Erythroblast (primary cell): Measurements from ENCODE around the gene CD38.

Experiments used
- GATA1 ChIP-seq: IDR thresholded peaks from 2 replicates; pipeline ENCODE4 v1.6.1; 2011; ENCODE audit warnings: low read depth, mild to moderate bottlenecking, control low read depth, low read length, moderate library complexity
- POLR2A ChIP-seq: IDR thresholded peaks from 2 replicates; pipeline ENCODE4 v1.6.1; 2011; ENCODE audit warnings: mild to moderate bottlenecking, low read length

DNA sequence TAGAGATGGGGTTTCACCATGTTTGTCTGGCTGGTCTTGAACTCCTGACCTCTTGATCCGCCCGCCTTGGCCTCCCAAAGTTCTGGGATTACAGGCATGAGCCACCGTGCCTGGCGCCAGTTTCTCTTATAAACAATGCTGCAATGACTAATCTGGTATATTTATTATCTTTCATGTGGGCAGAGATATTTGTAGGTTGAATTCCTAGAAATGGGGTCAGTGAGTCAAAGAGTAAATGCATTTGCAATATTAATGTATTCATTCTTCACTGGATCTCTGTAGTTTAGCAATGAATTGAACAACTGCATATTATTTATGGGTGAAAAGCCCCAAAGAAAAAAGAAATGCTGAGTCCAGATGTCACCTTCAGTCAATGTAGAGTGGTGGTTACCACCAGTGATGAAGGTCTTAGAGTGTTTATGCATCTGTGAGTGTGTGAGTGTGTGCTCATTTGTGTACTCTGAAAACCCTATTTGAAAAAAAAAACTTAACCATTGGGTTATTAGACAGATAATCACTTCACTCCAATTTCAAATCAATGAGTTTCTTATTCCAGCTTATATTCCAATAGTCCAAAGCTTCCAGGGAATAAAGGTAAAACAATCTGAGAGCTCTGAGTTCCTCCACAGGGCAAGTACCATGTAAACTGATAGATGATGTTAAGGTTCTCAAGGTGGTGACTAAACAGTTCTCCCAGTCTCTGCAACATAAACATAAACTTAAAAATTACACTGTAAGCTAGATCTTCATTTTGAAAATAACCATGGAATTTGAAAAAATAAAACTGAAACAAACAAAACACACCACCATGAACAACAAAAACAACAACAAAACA is 22.6 kb upstream of the CD38 start:
- TF ChIP-seq POLR2A, result no peak
- TF ChIP-seq GATA1, result no peak
